Testis (tissue), 2 donors: ENCODE results near the gene COL4A3.

Source experiments
- POLR2A ChIP-seq: fragments of 450-650 bp; IDR thresholded peaks from one replicate; pipeline ENCODE4 v1.6.1; 2017; ENCODE audit warnings: antibody characterized with exemption, mild to moderate bottlenecking, moderate library complexity
- TF ChIP-seq, protein P1 (sequence below), 3 experiments: fragments of 450-650 bp in 2 of 3; fragments of 200-600 bp in 1 of 3; sonication (generic) in 1 of 3; IDR thresholded peaks; one replicate each; pipeline ENCODE4 v1.5.1; 2016 to 2019; ENCODE audit warnings: antibody characterized with exemption in 3 of 3, mild to moderate bottlenecking in 2 of 3, moderate library complexity in 1 of 3

GRCh38 chr2:227292314-227292713, 127.9 kb downstream of the COL4A3 start:
- TF ChIP-seq, protein P1, sequence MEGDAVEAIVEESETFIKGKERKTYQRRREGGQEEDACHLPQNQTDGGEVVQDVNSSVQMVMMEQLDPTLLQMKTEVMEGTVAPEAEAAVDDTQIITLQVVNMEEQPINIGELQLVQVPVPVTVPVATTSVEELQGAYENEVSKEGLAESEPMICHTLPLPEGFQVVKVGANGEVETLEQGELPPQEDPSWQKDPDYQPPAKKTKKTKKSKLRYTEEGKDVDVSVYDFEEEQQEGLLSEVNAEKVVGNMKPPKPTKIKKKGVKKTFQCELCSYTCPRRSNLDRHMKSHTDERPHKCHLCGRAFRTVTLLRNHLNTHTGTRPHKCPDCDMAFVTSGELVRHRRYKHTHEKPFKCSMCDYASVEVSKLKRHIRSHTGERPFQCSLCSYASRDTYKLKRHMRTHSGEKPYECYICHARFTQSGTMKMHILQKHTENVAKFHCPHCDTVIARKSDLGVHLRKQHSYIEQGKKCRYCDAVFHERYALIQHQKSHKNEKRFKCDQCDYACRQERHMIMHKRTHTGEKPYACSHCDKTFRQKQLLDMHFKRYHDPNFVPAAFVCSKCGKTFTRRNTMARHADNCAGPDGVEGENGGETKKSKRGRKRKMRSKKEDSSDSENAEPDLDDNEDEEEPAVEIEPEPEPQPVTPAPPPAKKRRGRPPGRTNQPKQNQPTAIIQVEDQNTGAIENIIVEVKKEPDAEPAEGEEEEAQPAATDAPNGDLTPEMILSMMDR (IDR thresholded peaks at IDR 0.05): no peak
- TF ChIP-seq POLR2A: no peak
